GM12878 (cell line): Measurements from ENCODE around the gene SLC16A6. TPM values are rescaled to one million over a fixed set of nuclear protein-coding genes. Genes with fewer than 3 reads are reported as not detected.

Source experiments
- ATAC-seq: fragments of 200-7000 bp; cut with Tn5 transposase; 3 replicates; pipeline ENCODE4 v1.9.1; 2020; ENCODE audit warnings: mild to moderate bottlenecking, moderate library complexity
- BruUV-seq: library from RNA; stranded (reverse); fragments of 400-500 nt; replicated peaks from 2 replicates; lab custom pipeline; 2021; lab: Mats Ljungman, UMichigan
- CTCF ChIA-PET: fragments of 300-600 bp; sonication (Branson Sonifier 250); formaldehyde crosslinking; extraction: SDS; loops from one replicate; lab custom pipeline; 2021; ENCODE audit warnings: inconsistent platforms; lab: Yijun Ruan, JAX
- POLR2A ChIA-PET: fragments of 350-600 bp; formaldehyde crosslinking; extraction: SDS; loops from one replicate; lab custom pipeline; 2021; ENCODE audit warnings: inconsistent platforms; lab: Charles Lee
- RAD21 ChIA-PET: fragments of 300-600 bp; sonication (Branson Sonifier 250); formaldehyde crosslinking; loops from one replicate; lab custom pipeline; 2023; ENCODE audit warnings: antibody characterized with exemption; ENCODE audit not compliant: unreplicated experiment; lab: Charles Lee
- SMC1A ChIA-PET: fragments of 300-600 bp; sonication (Branson Sonifier 250); formaldehyde crosslinking; loops from one replicate; lab custom pipeline; 2023; ENCODE audit not compliant: unreplicated experiment, uncharacterized antibody; lab: Charles Lee
- DNase-seq: peaks from one replicate; pipeline ENCODE4 v3.0.0-alpha.2; 2011; ENCODE audit warnings: low read depth, low spot score
- FAIRE-seq: peaks from 3 replicates; lab custom pipeline; 2011; peaks lifted over from hg19 to GRCh38; lab: Jason Lieb, UNC
- H2AFZ ChIP-seq: 2 replicates; pipeline ENCODE4 v1.6.0; 2011; ENCODE audit warnings: low read depth, low read length, control low read depth; ENCODE audit not compliant: control insufficient read depth
- H3K27ac ChIP-seq: 2 replicates; pipeline ENCODE4 v1.5.1; 2011; ENCODE audit warnings: control low read depth; ENCODE audit not compliant: control insufficient read depth, insufficient read depth
- H3K27me3 ChIP-seq, 2 experiments: replicated peaks in 1 of 2; 2 replicates each; pipeline versions ENCODE4 v1.6.0 to v1.6.1; 2011; ENCODE audit warnings: low read length in 1 of 2; ENCODE audit not compliant: control insufficient read depth in 2 of 2, insufficient read depth in 2 of 2
- H3K36me3 ChIP-seq, 2 experiments: 2 replicates each; pipeline ENCODE4 v1.5.1; 2011; ENCODE audit warnings: low read length in 1 of 2; ENCODE audit not compliant: control insufficient read depth in 2 of 2, insufficient read depth in 2 of 2
- H3K4me1 ChIP-seq: 2 replicates; pipeline ENCODE4 v1.6.1; 2011; ENCODE audit warnings: mild to moderate bottlenecking, low read length, moderate library complexity, mixed read lengths; ENCODE audit not compliant: control insufficient read depth, insufficient read depth
- H3K4me2 ChIP-seq: 2 replicates; pipeline ENCODE4 v1.6.0; 2011; ENCODE audit warnings: control low read depth; ENCODE audit not compliant: control insufficient read depth, insufficient read depth
- H3K4me3 ChIP-seq: fragments of 200-600 bp; sonication (generic); 2 replicates; pipeline ENCODE4 v1.5.1; 2016
- H3K79me2 ChIP-seq: 2 replicates; pipeline ENCODE4 v1.6.0; 2011; ENCODE audit warnings: low read length; ENCODE audit not compliant: control insufficient read depth, insufficient read depth
- H3K9ac ChIP-seq: 2 replicates; pipeline ENCODE4 v1.8.0; 2011; ENCODE audit warnings: low read length, control low read depth, mixed read lengths; ENCODE audit not compliant: control insufficient read depth, insufficient read depth
- H3K9me3 ChIP-seq: replicated peaks from 3 replicates; pipeline ENCODE4 v1.5.1; 2011; ENCODE audit warnings: mild to moderate bottlenecking, low read length; ENCODE audit not compliant: control insufficient read depth, insufficient read depth
- H4K20me1 ChIP-seq: 2 replicates; pipeline ENCODE4 v1.6.0; 2011; ENCODE audit not compliant: control insufficient read depth, insufficient read depth
- CEBPZ ChIP-seq: fragments of 150-350 bp; IDR thresholded peaks from 2 replicates; pipeline ENCODE4 v1.6.1; 2016; ENCODE audit warnings: low read depth, low read length
- E4F1 ChIP-seq: fragments of 450-650 bp; IDR thresholded peaks from 2 replicates; pipeline ENCODE4 v1.6.1; 2018; ENCODE audit warnings: borderline replicate concordance, mild to moderate bottlenecking; ENCODE audit not compliant: partially characterized antibody
- GATAD2B ChIP-seq: fragments of 450-650 bp; conservative IDR thresholded peaks from 2 replicates; pipeline ENCODE4 v1.6.1; 2017; ENCODE audit warnings: low read depth, mild to moderate bottlenecking, moderate library complexity
- IKZF2 ChIP-seq, 2 experiments: fragments of 450-650 bp; IDR thresholded peaks; 2 replicates each; pipeline ENCODE4 v1.6.1; 2017; ENCODE audit warnings: mild to moderate bottlenecking in 2 of 2, moderate library complexity in 2 of 2
- PAX5 ChIP-seq: IDR thresholded peaks from 2 replicates; pipeline ENCODE4 v1.6.1; 2011; ENCODE audit warnings: low read depth, low read length, borderline replicate concordance
- PAX8 ChIP-seq: fragments of 450-650 bp; IDR thresholded peaks from 2 replicates; pipeline ENCODE4 v1.6.1; 2017; ENCODE audit warnings: mild to moderate bottlenecking, moderate library complexity
- POU2F2 ChIP-seq: IDR thresholded peaks from 3 replicates; pipeline ENCODE4 v1.6.1; 2011; ENCODE audit warnings: low read depth, mild to moderate bottlenecking, low read length, borderline replicate concordance
- SMARCA5 ChIP-seq: fragments of 450-650 bp; IDR thresholded peaks from 2 replicates; pipeline ENCODE4 v1.6.1; 2017; ENCODE audit warnings: mild to moderate bottlenecking
- STAT1 ChIP-seq: fragments of 450-650 bp; conservative IDR thresholded peaks from 2 replicates; pipeline ENCODE4 v1.6.1; 2014; ENCODE audit warnings: antibody characterized with exemption, mild to moderate bottlenecking
- YY1 ChIP-seq: IDR thresholded peaks from 2 replicates; pipeline ENCODE4 v1.6.1; 2011; ENCODE audit warnings: low read depth, mild to moderate bottlenecking, low read length
- WGBS: methylation state at CpG from one replicate; pipeline ENCODE4 v1.1.6; 2016; ENCODE audit warnings: low lambda C conversion rate; ENCODE audit not compliant: insufficient replicate concordance, insufficient coverage; ENCODE audit errors: missing lambda C conversion rate; 5-methylcytosine and 5-hydroxymethylcytosine counted together
- in situ Hi-C: fragments of 300-500 bp; cut with MboI; formaldehyde crosslinking; loops from 9 replicates; pipeline ENCODE4 v1.14.3; 2018; ENCODE audit warnings: mixed read lengths
- intact Hi-C: fragments of 100-400 bp; cut with micrococcal nuclease; formaldehyde crosslinking; loops from one replicate; pipeline ENCODE4 v1.14.2; 2022; ENCODE audit not compliant: unreplicated experiment
- polyA plus RNA-seq, 11 experiments: library from polyadenylated mRNA; depleted of rRNA in 4 of 11; unstranded in 6 of 11; stranded (reverse) in 5 of 11; fragments of >200 nt; fragmentation: Nextera tagmentation in 4 of 11; fragmentation: Illumina TruSeq in 1 of 11; extraction: Ambion mirVana in 4 of 11; extraction: Trizol in 1 of 11; gene quantifications; 1 replicate in 1 of 11; 2 replicates in 10 of 11; pipeline versions ENCODE4 v1.2.1 to v1.2.3, GENCODE V29; 2011 to 2016; ENCODE audit warnings: inconsistent platforms in 2 of 11, missing spikeins in 2 of 11, low read depth in 1 of 11
- total RNA-seq, 4 experiments: library from RNA; depleted of rRNA in 3 of 4; stranded (reverse); fragments of >200 nt in 3 of 4; fragmentation: Illumina TruSeq in 1 of 4; extraction: Trizol in 1 of 4; gene quantifications; 2 replicates each; pipeline versions ENCODE4 v1.2.1 to v1.2.3, GENCODE V29; 2013 to 2021
- TF ChIP-seq, protein P1 (sequence below): fragments of 450-650 bp; IDR thresholded peaks from 2 replicates; pipeline ENCODE4 v1.6.1; 2016; ENCODE audit warnings: mild to moderate bottlenecking
- TF ChIP-seq, protein P2 (sequence below): fragments of 450-650 bp; conservative IDR thresholded peaks from 2 replicates; pipeline ENCODE4 v1.6.1; 2017; ENCODE audit warnings: mild to moderate bottlenecking, moderate library complexity

The SLC16A6 gene
- total and polyA plus RNA-seq, 10 of the 15 experiments (the other 5 are each of a cell fraction or from before 2014, with no cell fraction given) = 2.4 to 8.8 (median 6.0) TPM

DNA sequence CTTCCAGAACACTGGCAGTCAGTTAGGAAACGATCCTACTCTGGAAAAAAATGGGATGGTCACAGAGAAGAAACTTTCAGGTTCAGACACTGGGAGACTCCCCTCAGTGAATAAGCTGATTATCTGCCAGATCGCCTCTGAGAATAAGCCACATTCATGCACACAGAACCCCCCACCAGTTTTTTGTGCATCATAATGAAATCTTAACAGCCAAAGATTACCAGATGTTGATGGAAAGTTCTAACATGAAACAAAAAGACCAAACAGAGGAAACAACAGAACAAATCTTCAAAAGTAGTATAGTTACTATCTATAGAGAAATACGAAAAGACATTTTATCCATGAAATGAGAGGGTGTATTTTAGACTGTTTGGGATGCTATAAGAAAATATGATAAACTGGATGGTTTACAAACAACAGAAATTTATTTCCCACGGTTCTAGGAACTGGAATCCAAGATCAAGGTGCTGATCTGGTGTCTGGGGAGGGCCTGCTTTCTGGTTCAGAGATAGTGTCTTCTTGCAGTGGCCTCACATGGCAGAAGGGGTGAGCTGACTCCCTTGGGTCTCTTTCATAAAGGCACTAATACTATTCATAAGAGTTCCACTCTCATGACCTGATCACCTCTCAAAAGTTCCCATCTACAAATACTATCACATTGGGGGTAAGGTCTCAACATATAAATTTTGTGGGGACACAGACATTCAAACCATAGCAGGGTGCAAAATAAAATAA lies 51.1 kb downstream of the SLC16A6 start (continued):
- TF ChIP-seq STAT1 = no peak
- TF ChIP-seq E4F1 = no peak
- no peak for TF ChIP-seq PAX5
- no peak for TF ChIP-seq GATAD2B
- no peak for TF ChIP-seq YY1

DNA sequence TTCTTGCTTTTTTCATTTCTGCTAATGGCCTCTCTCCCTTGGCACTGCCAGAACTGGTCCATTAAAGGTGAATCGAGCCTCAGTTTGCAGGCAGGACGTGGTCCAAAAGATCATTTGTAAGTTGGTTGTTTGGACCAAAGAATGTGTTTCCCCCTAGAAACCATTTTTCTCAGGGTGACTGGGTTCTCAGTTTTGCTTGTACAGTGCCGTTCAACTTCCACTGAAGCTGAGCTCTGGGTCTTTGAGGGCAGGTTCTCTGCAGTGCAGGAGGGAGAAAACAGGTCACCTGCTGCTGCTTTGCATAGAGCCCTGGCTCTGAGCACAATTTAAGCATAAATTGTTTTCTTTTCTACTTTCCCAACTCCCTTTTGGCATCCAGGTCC lies 52.1 kb downstream of the SLC16A6 start:
- H3K4me3 ChIP-seq = peak overlapping the region; percentile 61
- RAD21 ChIA-PET = interaction anchor here (1.1 to 4.0 kb wide), 7 partner anchors 9 to 222 kb away, joined by 3 to 46 read pairs (median 13); partner anchors contain the start of genes AMZ2 and WIPI1
- no peaks in the 10 kb centered on the region for H3K79me2 ChIP-seq
- H3K9me3 ChIP-seq = no peaks in the 10 kb centered on the region
- CTCF ChIA-PET = interaction anchor here (0.6 to 5.1 kb wide), 4 partner anchors 9 to 217 kb away, joined by 3 to 32 read pairs (median 7); partner anchors contain the start of gene AMZ2
- in situ Hi-C loops = no loop called here
- no peaks in the 10 kb centered on the region for H4K20me1 ChIP-seq
- H3K36me3 ChIP-seq = no peaks in the 10 kb centered on the region
- no TSS peak for BruUV-seq
- H2AFZ ChIP-seq = peak overlapping the region; percentile 76
- peak overlapping the region; percentile 86 for H3K9ac ChIP-seq
- WGBS = 0% methylated on average over 3 of the region's 3 CpGs
- H3K4me1 ChIP-seq = peaks cover 41% of the 10 kb centered on the region
- ATAC-seq (peak; percentile 54), FAIRE-seq (peak; percentile 84), DNase-seq (no peak)
- H3K27me3 ChIP-seq = no peaks in the 10 kb centered on the region
- POLR2A ChIA-PET = interaction anchor here (3.0 to 5.5 kb wide), 4 partner anchors 10 to 220 kb away, joined by 16 to 66 read pairs (median 32); partner anchors contain the start of genes AMZ2 and WIPI1
- SMC1A ChIA-PET = interaction anchor here (1.3 to 4.2 kb wide), 7 partner anchors 9 to 221 kb away, joined by 3 to 59 read pairs (median 15); partner anchors contain the start of gene AMZ2
- peak overlapping the region; percentile 94 for H3K4me2 ChIP-seq
- H3K27ac ChIP-seq = peak overlapping the region; percentile 96
- intact Hi-C loops = loop anchor here (1.0 kb wide), 1 partner anchor 8 kb away; no protein-coding TSS in a partner anchor
- TF ChIP-seq, protein P1, sequence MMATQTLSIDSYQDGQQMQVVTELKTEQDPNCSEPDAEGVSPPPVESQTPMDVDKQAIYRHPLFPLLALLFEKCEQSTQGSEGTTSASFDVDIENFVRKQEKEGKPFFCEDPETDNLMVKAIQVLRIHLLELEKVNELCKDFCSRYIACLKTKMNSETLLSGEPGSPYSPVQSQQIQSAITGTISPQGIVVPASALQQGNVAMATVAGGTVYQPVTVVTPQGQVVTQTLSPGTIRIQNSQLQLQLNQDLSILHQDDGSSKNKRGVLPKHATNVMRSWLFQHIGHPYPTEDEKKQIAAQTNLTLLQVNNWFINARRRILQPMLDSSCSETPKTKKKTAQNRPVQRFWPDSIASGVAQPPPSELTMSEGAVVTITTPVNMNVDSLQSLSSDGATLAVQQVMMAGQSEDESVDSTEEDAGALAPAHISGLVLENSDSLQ = no peak
- TF ChIP-seq CEBPZ = no peak
- peak; percentile 62; the same call in 1 of the 3 replicates for TF ChIP-seq POU2F2
- TF ChIP-seq IKZF2 (IDR thresholded peaks at IDR 0.05) = no peak
- no peak for TF ChIP-seq PAX8
- TF ChIP-seq, protein P2, sequence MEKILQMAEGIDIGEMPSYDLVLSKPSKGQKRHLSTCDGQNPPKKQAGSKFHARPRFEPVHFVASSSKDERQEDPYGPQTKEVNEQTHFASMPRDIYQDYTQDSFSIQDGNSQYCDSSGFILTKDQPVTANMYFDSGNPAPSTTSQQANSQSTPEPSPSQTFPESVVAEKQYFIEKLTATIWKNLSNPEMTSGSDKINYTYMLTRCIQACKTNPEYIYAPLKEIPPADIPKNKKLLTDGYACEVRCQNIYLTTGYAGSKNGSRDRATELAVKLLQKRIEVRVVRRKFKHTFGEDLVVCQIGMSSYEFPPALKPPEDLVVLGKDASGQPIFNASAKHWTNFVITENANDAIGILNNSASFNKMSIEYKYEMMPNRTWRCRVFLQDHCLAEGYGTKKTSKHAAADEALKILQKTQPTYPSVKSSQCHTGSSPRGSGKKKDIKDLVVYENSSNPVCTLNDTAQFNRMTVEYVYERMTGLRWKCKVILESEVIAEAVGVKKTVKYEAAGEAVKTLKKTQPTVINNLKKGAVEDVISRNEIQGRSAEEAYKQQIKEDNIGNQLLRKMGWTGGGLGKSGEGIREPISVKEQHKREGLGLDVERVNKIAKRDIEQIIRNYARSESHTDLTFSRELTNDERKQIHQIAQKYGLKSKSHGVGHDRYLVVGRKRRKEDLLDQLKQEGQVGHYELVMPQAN = no peak
- no peak for TF ChIP-seq SMARCA5
- TF ChIP-seq GATAD2B = no peak
